K562 (cell line): Measurements from ENCODE around the gene SPPL2C. TPM values are rescaled to one million over a fixed set of nuclear protein-coding genes. Genes with fewer than 3 reads are reported as not detected.
A peak's percentile ranks its signal among the peaks of the same experiment; 100 is the strongest.

Source experiments
- ATAC-seq: fragments of 200-7000 bp; cut with Tn5 transposase; 3 replicates; pipeline ENCODE4 v1.9.1; 2020; ENCODE audit warnings: moderate library complexity
- BruUV-seq: library from RNA; stranded (reverse); fragments of 400-500 nt; replicated peaks from 2 replicates; lab custom pipeline; 2021; lab: Mats Ljungman, UMichigan
- CTCF ChIA-PET: fragments of 300-600 bp; formaldehyde crosslinking; extraction: SDS; loops from one replicate; lab custom pipeline; 2021; ENCODE audit warnings: low intra/inter-chr PET ratio; lab: Yijun Ruan, JAX
- POLR2A ChIA-PET: fragments of 300-600, 350-650 bp; sonication (Branson Sonifier 250); formaldehyde crosslinking; extraction: SDS; loops from one replicate; lab custom pipeline; 2021; ENCODE audit warnings: antibody characterized with exemption, inconsistent platforms; lab: Yijun Ruan, JAX
- DNase-seq, 4 experiments: peaks; one replicate each; pipeline versions ENCODE4 v3.0.0 to v3.0.0-alpha.2; 2011 to 2018; ENCODE audit warnings: low spot score in 3 of 4, mixed read lengths in 3 of 4; ENCODE audit errors: extremely low read depth in 1 of 4
- FAIRE-seq: peaks from 2 replicates; lab custom pipeline; 2011; peaks lifted over from hg19 to GRCh38; lab: Jason Lieb, UNC
- H2AFZ ChIP-seq: 2 replicates; pipeline ENCODE4 v1.6.0; 2011; ENCODE audit warnings: low read depth, low read length, control low read depth, inconsistent platforms
- H3K27ac ChIP-seq: fragments of 200-600 bp; 3 replicates; pipeline ENCODE4 v1.8.0; 2011; ENCODE audit warnings: low read depth, mild to moderate bottlenecking, control low read depth, inconsistent platforms, low read length, moderate library complexity, mixed read lengths; ENCODE audit errors: extremely low read depth
- H3K27me3 ChIP-seq, 2 experiments: fragments of 300-600 bp in 1 of 2; 2 replicates in 1 of 2; 3 replicates in 1 of 2; pipeline versions ENCODE4 v1.6.0 to v1.8.0; 2011; ENCODE audit warnings: inconsistent platforms in 2 of 2, low read length in 2 of 2, mild to moderate bottlenecking in 1 of 2, mixed read lengths in 1 of 2, moderate library complexity in 1 of 2; ENCODE audit not compliant: control insufficient read depth in 2 of 2, insufficient read depth in 2 of 2
- H3K36me3 ChIP-seq: fragments of 300-600 bp; 3 replicates; pipeline ENCODE4 v1.8.0; 2011; ENCODE audit warnings: mild to moderate bottlenecking, low read length, inconsistent platforms; ENCODE audit not compliant: control insufficient read depth, insufficient read depth
- H3K4me1 ChIP-seq, 2 experiments: fragments of 200-600 bp in 1 of 2; replicated peaks in 1 of 2; 2 replicates in 1 of 2; 3 replicates in 1 of 2; pipeline versions ENCODE4 v1.5.1 to v1.8.0; 2011; ENCODE audit warnings: inconsistent platforms in 2 of 2, low read length in 2 of 2, mild to moderate bottlenecking in 1 of 2, mixed read lengths in 1 of 2, moderate library complexity in 1 of 2; ENCODE audit not compliant: control insufficient read depth in 2 of 2, insufficient read depth in 2 of 2
- H3K4me2 ChIP-seq: 2 replicates; pipeline ENCODE4 v1.6.1; 2011; ENCODE audit warnings: low read length, control low read depth, inconsistent platforms, mixed read lengths; ENCODE audit not compliant: insufficient read depth
- H3K4me3 ChIP-seq: fragments of 200-600 bp; sonication (generic), shearing (Covaris generic); 2 replicates; pipeline ENCODE4 v1.5.1; 2016; ENCODE audit warnings: control low read depth, inconsistent platforms
- H3K79me2 ChIP-seq: fragments of 200-600 bp; 3 replicates; pipeline ENCODE4 v1.8.0; 2011; ENCODE audit warnings: low read length, inconsistent platforms; ENCODE audit not compliant: control insufficient read depth, insufficient read depth
- H3K9ac ChIP-seq, 2 experiments: 2 replicates each; pipeline versions ENCODE4 v1.6.0 to v1.6.1; 2011; ENCODE audit warnings: low read depth in 2 of 2, low read length in 2 of 2, control low read depth in 1 of 2, inconsistent platforms in 1 of 2, mild to moderate bottlenecking in 1 of 2, mixed read lengths in 1 of 2; ENCODE audit not compliant: insufficient read depth in 1 of 2
- H3K9me1 ChIP-seq: one replicate; pipeline ENCODE4 v1.6.0; 2011; ENCODE audit warnings: inconsistent platforms, mild to moderate bottlenecking, low read length, moderate library complexity; ENCODE audit not compliant: control insufficient read depth, insufficient read depth
- H3K9me3 ChIP-seq: replicated peaks from 2 replicates; pipeline ENCODE4 v1.5.1; 2011; ENCODE audit warnings: low read depth, low read length, inconsistent platforms; ENCODE audit not compliant: control insufficient read depth, insufficient read depth
- H4K20me1 ChIP-seq: replicated peaks from 2 replicates; pipeline ENCODE4 v1.6.1; 2011; ENCODE audit warnings: low read length, inconsistent platforms, mixed read lengths; ENCODE audit not compliant: control insufficient read depth, insufficient read depth
- DNMT1 ChIP-seq: fragments of 450-650 bp; IDR thresholded peaks from 2 replicates; pipeline ENCODE4 v1.6.1; 2016; ENCODE audit warnings: antibody characterized with exemption, mild to moderate bottlenecking
- ESRRA ChIP-seq: fragments of 450-650 bp; IDR thresholded peaks from 2 replicates; pipeline ENCODE4 v1.6.1; 2014; ENCODE audit warnings: low read depth, mild to moderate bottlenecking, moderate library complexity, borderline replicate concordance
- FOXA3 ChIP-seq, 2 experiments: fragments of 450-650 bp in 1 of 2; sonication (generic) in 1 of 2; formaldehyde crosslinking; IDR thresholded peaks in 1 of 2; conservative IDR thresholded peaks in 1 of 2; 2 replicates each; pipeline versions ENCODE4 v1.4.0 to v1.8.0; 2020 to 2022; ENCODE audit warnings: mild to moderate bottlenecking in 2 of 2, missing genetic modification reagents in 1 of 2
- RBM22 ChIP-seq: fragments of 200-400 bp; formaldehyde crosslinking; IDR thresholded peaks from 2 replicates; pipeline ENCODE4 v1.6.1; 2018; ENCODE audit warnings: low read length, low read depth; ENCODE audit not compliant: poor library complexity, severe bottlenecking
- SP2 ChIP-seq: IDR thresholded peaks from 2 replicates; pipeline ENCODE4 v1.6.1; 2011; ENCODE audit warnings: mild to moderate bottlenecking, low read depth, low read length, moderate library complexity; ENCODE audit not compliant: poor library complexity, severe bottlenecking; ENCODE audit errors: extremely low read depth
- TAL1 ChIP-seq: fragments of 450-650 bp; IDR thresholded peaks from 2 replicates; pipeline ENCODE4 v1.6.1; 2016; ENCODE audit warnings: mild to moderate bottlenecking
- ZFX ChIP-seq: sonication (generic); formaldehyde crosslinking; IDR thresholded peaks from 2 replicates; pipeline ENCODE4 v1.8.0; 2022; ENCODE audit warnings: mild to moderate bottlenecking, missing genetic modification reagents, moderate library complexity
- ZNF830 ChIP-seq: fragments of 250-450 bp; sonication (Bioruptor Pico); IDR thresholded peaks from 2 replicates; pipeline ENCODE4 v1.5.0; 2021; ENCODE audit warnings: mild to moderate bottlenecking
- WGBS: fragments of 100-300 bp; shearing (Covaris generic); methylation state at CpG from one replicate; pipeline ENCODE4 v1.1.6; 2016; ENCODE audit warnings: low coverage, mixed read lengths; ENCODE audit not compliant: insufficient coverage; ENCODE audit errors: missing lambda C conversion rate; 5-methylcytosine and 5-hydroxymethylcytosine counted together
- in situ Hi-C: fragments of 300-500 bp; cut with MboI; formaldehyde crosslinking; loops from 4 replicates; pipeline ENCODE4 v1.15.0; 2018; ENCODE audit warnings: inconsistent platforms, mixed read lengths
- intact Hi-C: fragments of 100-400 bp; cut with micrococcal nuclease; formaldehyde crosslinking; loops from 2 replicates; pipeline ENCODE4 v1.14.2; 2022
- polyA plus RNA-seq, 8 experiments: library from polyadenylated mRNA; depleted of rRNA in 4 of 8; stranded (reverse) in 5 of 8; unstranded in 3 of 8; fragments of >200 nt; fragmentation: Nextera tagmentation in 2 of 8; fragmentation: Illumina TruSeq in 1 of 8; extraction: Ambion mirVana in 2 of 8; extraction: Trizol in 1 of 8; gene quantifications; 2 replicates each; pipeline versions ENCODE4 v1.2.1 to v1.2.3, GENCODE V29; 2011 to 2014; ENCODE audit warnings: inconsistent platforms in 1 of 8, missing spikeins in 1 of 8
- total RNA-seq, 7 experiments: library from RNA; depleted of rRNA in 6 of 7; stranded (reverse); fragments of >200 nt in 6 of 7; fragmentation: Illumina TruSeq in 2 of 7; extraction: Trizol in 2 of 7; gene quantifications; 2 replicates each; pipeline versions ENCODE4 v1.2.1 to v1.2.3, GENCODE V29; 2011 to 2021; ENCODE audit warnings: low replicate concordance in 1 of 7
- TF ChIP-seq, protein P1 (sequence below): fragments of 450-650 bp; IDR thresholded peaks from 2 replicates; pipeline ENCODE4 v1.6.1; 2016
- TF ChIP-seq, protein P2 (sequence below), 2 experiments: IDR thresholded peaks; 2 replicates each; pipeline ENCODE4 v1.6.1; 2012; ENCODE audit warnings: improper control_type of control experiment in 2 of 2, low read depth in 2 of 2, low read length in 2 of 2, borderline replicate concordance in 1 of 2

The SPPL2C gene
- total and polyA plus RNA-seq, 9 of the 15 experiments (the other 6 are each of a cell fraction or from before 2014, with no cell fraction given): not detected

DNA sequence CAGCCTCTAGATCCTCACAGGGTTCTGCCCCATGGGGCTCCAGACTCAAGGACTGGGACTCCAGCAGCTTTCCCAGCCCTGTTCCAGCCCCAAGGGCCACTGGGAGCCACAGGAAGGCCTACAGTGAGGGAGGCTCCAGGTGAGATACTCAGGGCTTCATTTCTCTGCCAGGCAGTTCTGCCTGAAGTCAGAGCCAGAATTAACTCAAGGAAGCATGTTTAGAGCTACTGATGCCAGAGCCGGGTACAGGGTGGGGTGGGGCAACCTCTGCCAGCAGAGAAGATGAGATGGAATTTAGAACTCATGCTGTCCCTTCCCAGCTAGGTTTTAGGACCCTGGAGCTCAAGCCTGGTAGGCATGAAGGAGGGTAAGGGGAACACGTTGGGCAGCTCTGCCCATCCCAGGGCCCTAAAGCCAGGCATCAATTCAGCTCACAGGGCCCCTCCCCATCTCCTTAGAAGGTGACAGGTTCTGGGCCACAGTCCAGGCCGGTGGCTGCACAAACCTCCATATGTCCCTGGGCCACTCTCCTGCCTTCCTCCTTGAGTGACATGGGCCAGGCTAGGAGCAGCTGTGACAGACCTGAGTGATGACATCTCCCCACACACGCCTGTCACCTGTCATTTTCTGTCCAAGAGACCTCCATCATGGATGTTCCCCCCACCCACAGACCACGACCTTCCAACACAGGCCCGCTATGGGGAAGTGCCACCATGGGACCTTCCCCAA, 24.5 kb upstream of the SPPL2C start:
- Histone ChIP-seq H3K36me3 (no peaks in the 10 kb centered on the region), H3K4me1 (no peaks in the 10 kb centered on the region; a peak in 2 of 5 replicates), H4K20me1 (peaks cover 10% of the 10 kb centered on the region), H3K27ac (no peak overlapping the region), H3K27me3 (peaks cover 4 to 57% of the 10 kb centered on the region in 2 experiments; a peak in 4 of 5 replicates), H3K9me3 (no peaks in the 10 kb centered on the region)
- no peak for FAIRE-seq
- in situ Hi-C loops: no loop called here
- BruUV-seq: no TSS peak
- TF ChIP-seq, protein P1, sequence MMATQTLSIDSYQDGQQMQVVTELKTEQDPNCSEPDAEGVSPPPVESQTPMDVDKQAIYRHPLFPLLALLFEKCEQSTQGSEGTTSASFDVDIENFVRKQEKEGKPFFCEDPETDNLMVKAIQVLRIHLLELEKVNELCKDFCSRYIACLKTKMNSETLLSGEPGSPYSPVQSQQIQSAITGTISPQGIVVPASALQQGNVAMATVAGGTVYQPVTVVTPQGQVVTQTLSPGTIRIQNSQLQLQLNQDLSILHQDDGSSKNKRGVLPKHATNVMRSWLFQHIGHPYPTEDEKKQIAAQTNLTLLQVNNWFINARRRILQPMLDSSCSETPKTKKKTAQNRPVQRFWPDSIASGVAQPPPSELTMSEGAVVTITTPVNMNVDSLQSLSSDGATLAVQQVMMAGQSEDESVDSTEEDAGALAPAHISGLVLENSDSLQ: peak; percentile 58
- TF ChIP-seq SP2: no peak
- TF ChIP-seq, all 486 proteins: peak for 1
- Histone ChIP-seq H3K9me1 (no peaks in the 10 kb centered on the region), H3K79me2 (no peaks in the 10 kb centered on the region), H3K4me3 (no peak overlapping the region), H3K9ac (no peak overlapping the region), H2AFZ (no peak overlapping the region), H3K4me2 (no peak overlapping the region)
- POLR2A ChIA-PET: interaction anchor here (1.0 kb wide), 1 partner anchor 32 kb away, joined by 3 read pairs; no protein-coding TSS in a partner anchor
- no peak for ATAC-seq
- no peak for DNase-seq
- intact Hi-C loops: no loop called here
- CTCF ChIA-PET: no interaction called here
- 0% methylated on average over 6 of the region's 6 CpGs for WGBS

DNA sequence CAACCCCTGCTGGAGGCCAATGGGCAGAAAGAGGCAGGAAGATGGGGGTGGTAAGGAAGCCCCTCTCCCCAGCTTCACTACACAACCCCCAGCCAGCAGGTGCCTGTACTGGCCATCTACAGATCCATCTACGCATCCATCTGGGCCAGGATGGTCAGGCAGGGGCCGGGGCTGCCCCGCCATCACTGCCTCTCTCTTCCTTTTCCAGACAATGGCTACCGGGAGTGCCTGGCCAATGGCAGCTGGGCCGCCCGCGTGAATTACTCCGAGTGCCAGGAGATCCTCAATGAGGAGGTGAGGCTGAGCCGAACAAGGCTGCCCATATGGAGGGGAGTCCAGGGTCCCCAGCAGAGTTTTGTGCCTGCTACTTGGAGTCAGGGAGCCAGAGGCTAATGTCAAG, 23.5 kb upstream of the SPPL2C start:
- FAIRE-seq (no peak), DNase-seq (no peak), ATAC-seq (no peak)
- intact Hi-C loops: no loop called here
- WGBS: 7% methylated on average over 9 of the region's 9 CpGs
- Histone ChIP-seq H3K9me1 (no peaks in the 10 kb centered on the region), H3K9me3 (no peaks in the 10 kb centered on the region), H4K20me1 (peaks cover 10% of the 10 kb centered on the region), H3K27ac (no peak overlapping the region), H3K36me3 (no peaks in the 10 kb centered on the region), H3K79me2 (no peaks in the 10 kb centered on the region), H3K4me2 (no peak overlapping the region), H3K27me3 (peaks cover 8 to 60% of the 10 kb centered on the region in 2 experiments; a peak in 4 of 5 replicates), H3K9ac (no peak overlapping the region), H3K4me1 (no peaks in the 10 kb centered on the region; a peak in 2 of 5 replicates), H3K4me3 (no peak overlapping the region), H2AFZ (no peak overlapping the region)
- POLR2A ChIA-PET: no interaction called here
- no TSS peak for BruUV-seq
- in situ Hi-C loops: no loop called here
- TF ChIP-seq TAL1 (no peak), ESRRA (no peak), RBM22 (no peak), ZNF830 (CRISPR knock-in tag) (no peak), FOXA3 (CRISPR knock-in tag; conservative IDR thresholded peaks at IDR 0.05 in 1 of 2, IDR thresholded peaks at IDR 0.05 in 1 of 2) (no peak), DNMT1 (no peak), ZFX (CRISPR knock-in tag) (no peak)
- TF ChIP-seq, protein P2, sequence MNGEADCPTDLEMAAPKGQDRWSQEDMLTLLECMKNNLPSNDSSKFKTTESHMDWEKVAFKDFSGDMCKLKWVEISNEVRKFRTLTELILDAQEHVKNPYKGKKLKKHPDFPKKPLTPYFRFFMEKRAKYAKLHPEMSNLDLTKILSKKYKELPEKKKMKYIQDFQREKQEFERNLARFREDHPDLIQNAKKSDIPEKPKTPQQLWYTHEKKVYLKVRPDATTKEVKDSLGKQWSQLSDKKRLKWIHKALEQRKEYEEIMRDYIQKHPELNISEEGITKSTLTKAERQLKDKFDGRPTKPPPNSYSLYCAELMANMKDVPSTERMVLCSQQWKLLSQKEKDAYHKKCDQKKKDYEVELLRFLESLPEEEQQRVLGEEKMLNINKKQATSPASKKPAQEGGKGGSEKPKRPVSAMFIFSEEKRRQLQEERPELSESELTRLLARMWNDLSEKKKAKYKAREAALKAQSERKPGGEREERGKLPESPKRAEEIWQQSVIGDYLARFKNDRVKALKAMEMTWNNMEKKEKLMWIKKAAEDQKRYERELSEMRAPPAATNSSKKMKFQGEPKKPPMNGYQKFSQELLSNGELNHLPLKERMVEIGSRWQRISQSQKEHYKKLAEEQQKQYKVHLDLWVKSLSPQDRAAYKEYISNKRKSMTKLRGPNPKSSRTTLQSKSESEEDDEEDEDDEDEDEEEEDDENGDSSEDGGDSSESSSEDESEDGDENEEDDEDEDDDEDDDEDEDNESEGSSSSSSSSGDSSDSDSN (IDR thresholded peaks at IDR 0.05; ENCODE audit: borderline replicate concordance in 1 of 2, low read depth in 2 of 2, low read length in 2 of 2): no peak
- CTCF ChIA-PET: interaction anchor here (0.7 kb wide), 1 partner anchor 169 kb away, joined by 3 read pairs; no protein-coding TSS in a partner anchor
